Smooth muscle cell (in vitro differentiated cells): ENCODE results near the gene LIN7C. TPM values are rescaled to one million over a fixed set of nuclear protein-coding genes. Genes with fewer than 3 reads are reported as not detected.

Source experiments
- DNase-seq: peaks from one replicate; lab custom pipeline; 2025; ENCODE audit not compliant: unreplicated experiment; lab: John Stamatoyannopoulos, UW
- H2AFZ ChIP-seq: fragments of 200-600 bp; sonication (generic); 2 replicates; pipeline ENCODE4 v1.6.0; 2016; ENCODE audit warnings: antibody characterized with exemption, low read depth, mild to moderate bottlenecking
- H3F3A ChIP-seq: fragments of 200-600 bp; sonication (generic); 2 replicates; pipeline ENCODE4 v1.6.0; 2017; ENCODE audit warnings: antibody characterized with exemption, low read depth
- H3K27ac ChIP-seq: fragments of 200-600 bp; sonication (generic); 2 replicates; pipeline ENCODE4 v1.5.1; 2016; ENCODE audit warnings: low read depth, mild to moderate bottlenecking
- H3K27me3 ChIP-seq: fragments of 200-600 bp; sonication (generic); 2 replicates; pipeline ENCODE4 v1.6.1; 2016; ENCODE audit warnings: low read depth, mild to moderate bottlenecking
- H3K36me3 ChIP-seq: fragments of 200-600 bp; sonication (generic); 2 replicates; pipeline ENCODE4 v1.5.1; 2016; ENCODE audit warnings: low read depth
- H3K4me1 ChIP-seq: fragments of 200-600 bp; sonication (generic); 2 replicates; pipeline ENCODE4 v1.5.1; 2016; ENCODE audit warnings: low read depth
- H3K4me2 ChIP-seq: fragments of 200-600 bp; sonication (generic); 2 replicates; pipeline ENCODE4 v1.6.0; 2016; ENCODE audit warnings: mild to moderate bottlenecking
- H3K4me3 ChIP-seq: fragments of 200-600 bp; sonication (generic); 2 replicates; pipeline ENCODE4 v1.5.1; 2016; ENCODE audit warnings: mild to moderate bottlenecking
- H3K79me2 ChIP-seq: fragments of 200-600 bp; sonication (generic); 2 replicates; pipeline ENCODE4 v1.6.0; 2016; ENCODE audit warnings: low read depth, mild to moderate bottlenecking
- H3K9ac ChIP-seq: fragments of 200-600 bp; sonication (generic); 2 replicates; pipeline ENCODE4 v1.6.0; 2016; ENCODE audit warnings: low read depth
- H3K9me3 ChIP-seq: fragments of 200-600 bp; sonication (generic); replicated peaks from 2 replicates; pipeline ENCODE4 v1.5.1; 2016; ENCODE audit warnings: low read depth
- H4K20me1 ChIP-seq: fragments of 200-600 bp; sonication (generic); 2 replicates; pipeline ENCODE4 v1.6.0; 2016; ENCODE audit warnings: low read depth
- CTCF ChIP-seq: fragments of 200-600 bp; sonication (generic); IDR thresholded peaks from 2 replicates; pipeline ENCODE4 v1.5.1; 2017; ENCODE audit warnings: borderline replicate concordance, mild to moderate bottlenecking, antibody characterized with exemption; ENCODE audit not compliant: insufficient read depth, poor library complexity, severe bottlenecking
- WGBS: methylation state at CpG from one replicate; pipeline ENCODE4 v1.1.7; 2016; ENCODE audit warnings: low lambda C conversion rate; 5-methylcytosine and 5-hydroxymethylcytosine counted together
- polyA plus RNA-seq: library from polyadenylated mRNA; unstranded; fragments of >200 nt; fragmentation: Nextera tagmentation; extraction: Ambion mirVana; gene quantifications from 2 replicates; pipeline ENCODE4 v1.2.1, GENCODE V29; 2016
- total RNA-seq: library from RNA; depleted of rRNA; stranded (reverse); fragments of >200 nt; gene quantifications from 2 replicates; pipeline ENCODE4 v1.2.3, GENCODE V29; 2014

LIN7C gene
- total RNA-seq (30.8 and 45.1 TPM in 2 replicates), polyA plus RNA-seq (11.3 and 12.1 TPM in 2 replicates)

- DNase-seq: peak; percentile 86
- H3K4me2 ChIP-seq: peak within 1 kb of the TSS; percentile 96
- peak within 1 kb of the TSS; percentile 84 for H3K4me3 ChIP-seq
- H4K20me1 ChIP-seq: peaks cover 45% of the 10 kb centered on the region
- H3K27ac ChIP-seq: peak within 1 kb of the TSS; percentile 92
- WGBS: under 1% methylated on average over 53 of the region's 60 CpGs
- peaks cover 15% of the 10 kb centered on the region for H3K4me1 ChIP-seq
- H3K27me3 ChIP-seq: no peaks in the 10 kb centered on the region
- H3K9me3 ChIP-seq: no peaks in the 10 kb centered on the region
- H2AFZ ChIP-seq: peak within 1 kb of the TSS; percentile 100
- no peaks in the 10 kb centered on the region for H3K36me3 ChIP-seq
- H3K9ac ChIP-seq: peak within 1 kb of the TSS; percentile 97
- no peaks in the 10 kb centered on the region for H3F3A ChIP-seq
- TF ChIP-seq CTCF: no peak
- H3K79me2 ChIP-seq: peaks cover 43% of the 10 kb centered on the region
Measured at GRCh38 chr11:27506200-27507182, at the start of gene LIN7C. Gene LIN7C, minus strand, starts transcription at chr11:27506769. Its CDS starts 17 bp downstream, at chr11:27506752.

DNA sequence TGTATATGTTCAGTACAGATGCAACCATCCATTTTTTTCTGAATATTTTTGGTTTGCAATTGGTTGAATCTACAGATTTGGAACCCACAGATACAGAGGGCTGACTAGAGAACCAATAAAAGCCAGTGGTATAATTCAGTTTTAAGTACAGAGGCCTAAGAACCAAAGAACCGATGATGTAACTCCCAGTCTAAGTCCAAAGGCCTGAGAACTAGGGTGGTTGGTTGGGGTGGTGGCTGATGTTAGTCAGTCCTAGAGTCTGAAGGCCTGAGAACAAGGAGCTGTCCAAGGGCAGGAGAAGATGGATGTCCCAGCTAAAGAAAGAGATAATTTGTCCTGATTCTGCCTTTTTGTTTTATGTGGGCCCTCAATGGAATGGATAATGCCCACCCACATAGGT, 48.7 kb upstream of the LIN7C start:
- H3K9ac ChIP-seq: no peak overlapping the region
- DNase-seq: no peak
- H4K20me1 ChIP-seq: no peaks in the 10 kb centered on the region
- H3K27ac ChIP-seq: no peak overlapping the region
- 80% methylated on average over 1 of the region's 1 CpG for WGBS
- no peaks in the 10 kb centered on the region for H3F3A ChIP-seq
- H3K4me3 ChIP-seq: no peak overlapping the region
- no peak for TF ChIP-seq CTCF
- no peaks in the 10 kb centered on the region for H3K27me3 ChIP-seq
- H3K9me3 ChIP-seq: no peaks in the 10 kb centered on the region
- H3K4me1 ChIP-seq: no peaks in the 10 kb centered on the region
- H3K4me2 ChIP-seq: no peak overlapping the region
- H2AFZ ChIP-seq: no peak overlapping the region
- H3K79me2 ChIP-seq: no peaks in the 10 kb centered on the region
- no peaks in the 10 kb centered on the region for H3K36me3 ChIP-seq

- no peak overlapping the region for H3K27ac ChIP-seq
Measured at GRCh38 chr11:27553186-27553585, 46.6 kb upstream of the LIN7C start.

More at GRCh38 chr11:27553186-27553585, 46.6 kb upstream of the LIN7C start:
- no peaks in the 10 kb centered on the region for H3F3A ChIP-seq
- H4K20me1 ChIP-seq: no peaks in the 10 kb centered on the region
- H3K4me3 ChIP-seq: no peak overlapping the region
- H3K4me1 ChIP-seq: no peaks in the 10 kb centered on the region
- no peaks in the 10 kb centered on the region for H3K9me3 ChIP-seq
- no peak for DNase-seq
- no peak overlapping the region for H3K4me2 ChIP-seq
- 48% methylated on average over 3 of the region's 3 CpGs for WGBS
- no peak overlapping the region for H2AFZ ChIP-seq
- H3K27me3 ChIP-seq: no peaks in the 10 kb centered on the region
- no peak for TF ChIP-seq CTCF
- no peak overlapping the region for H3K9ac ChIP-seq
- no peaks in the 10 kb centered on the region for H3K79me2 ChIP-seq
- no peaks in the 10 kb centered on the region for H3K36me3 ChIP-seq
